ENCODE data around the gene CECR2. TPM values are rescaled to one million over a fixed set of nuclear protein-coding genes. Genes with fewer than 3 reads are reported as not detected.
A peak's percentile ranks its signal among the peaks of the same experiment; 100 is the strongest.

Gene CECR2
- total and polyA plus RNA-seq, 2 experiments from 2014 or later: 0.10 TPM; not detected in 1

- H4K20me1 ChIP-seq (ENCODE audit: insufficient read depth): no peaks in the 10 kb centered on the region
- TF ChIP-seq EZH2phosphoT487 (IDR thresholded peaks at IDR 0.05; ENCODE audit: insufficient read depth, low read depth): no peak
- no peaks in the 10 kb centered on the region for H3K9me2 ChIP-seq (ENCODE audit: insufficient read depth)
- 43 to 54% methylated on average over 13 of the region's 13 CpGs for WGBS, 2 experiments (ENCODE audit: low coverage in 1 of 2, low lambda C conversion rate in 2 of 2, missing lambda C conversion rate in 2 of 2)
- H3K36me3 ChIP-seq (ENCODE audit: low read depth): no peaks in the 10 kb centered on the region
- H3K9me3 ChIP-seq (ENCODE audit: low read depth): no peaks in the 10 kb centered on the region
- in situ Hi-C loops (cut with MboI): no loop called here
- no peak for DNase-seq
- no peak overlapping the region for H3K4me2 ChIP-seq (ENCODE audit: unreplicated experiment)
- no peak overlapping the region for H3K27ac ChIP-seq
- H3K9ac ChIP-seq: no peak overlapping the region
- peaks cover 53% of the 10 kb centered on the region for H3K27me3 ChIP-seq (replicated peaks; ENCODE audit: insufficient read depth)
- H3K4me1 ChIP-seq (ENCODE audit: insufficient read depth): no peaks in the 10 kb centered on the region
- H3F3A ChIP-seq (ENCODE audit: insufficient read depth): no peaks in the 10 kb centered on the region
- H3K79me2 ChIP-seq (ENCODE audit: insufficient read depth): no peaks in the 10 kb centered on the region
- no peak overlapping the region for H2AFZ ChIP-seq
- no peak overlapping the region for H3K4me3 ChIP-seq
Observed at GRCh38 chr22:17366329-17366728, 2.9 kb upstream of the CECR2 start.

- Histone ChIP-seq H3K36me3 (ENCODE audit: low read depth) (no peaks in the 10 kb centered on the region), H2AFZ (no peak overlapping the region), H3F3A (ENCODE audit: insufficient read depth) (no peaks in the 10 kb centered on the region), H3K27me3 (replicated peaks; ENCODE audit: insufficient read depth) (peaks cover 58% of the 10 kb centered on the region), H3K9ac (no peak overlapping the region), H3K4me3 (no peak overlapping the region), H4K20me1 (ENCODE audit: insufficient read depth) (no peaks in the 10 kb centered on the region), H3K4me2 (ENCODE audit: unreplicated experiment) (no peak overlapping the region), H3K27ac (no peak overlapping the region), H3K4me1 (ENCODE audit: insufficient read depth) (no peaks in the 10 kb centered on the region), H3K9me3 (ENCODE audit: low read depth) (no peaks in the 10 kb centered on the region), H3K9me2 (ENCODE audit: insufficient read depth) (no peaks in the 10 kb centered on the region), H3K79me2 (ENCODE audit: insufficient read depth) (no peaks in the 10 kb centered on the region)
- DNase-seq: no peak
- TF ChIP-seq EZH2phosphoT487 (IDR thresholded peaks at IDR 0.05; ENCODE audit: insufficient read depth, low read depth): no peak
- 9 to 12% methylated on average over 11 of the region's 11 CpGs for WGBS, 2 experiments (ENCODE audit: low coverage in 1 of 2, low lambda C conversion rate in 2 of 2, missing lambda C conversion rate in 2 of 2)
- in situ Hi-C loops (cut with MboI): no loop called here
Observed at GRCh38 chr22:17366830-17367229, 2.4 kb upstream of the CECR2 start.

GRCh38 chr22:17368144-17368543 is 1.1 kb upstream of the CECR2 start:
- no peak overlapping the region for H3K4me3 ChIP-seq
- 0 out of 2 replicates have a peak, but pooled peaks have one; percentile 62 for TF ChIP-seq EZH2phosphoT487 (IDR thresholded peaks at IDR 0.05; ENCODE audit: insufficient read depth, low read depth)
- TF ChIP-seq EZH2 (IDR thresholded peaks at IDR 0.05; ENCODE audit: insufficient read depth, poor library complexity, severe bottlenecking): peak; percentile 79
- no peaks in the 10 kb centered on the region for H3K9me3 ChIP-seq (ENCODE audit: low read depth)
- H3K79me2 ChIP-seq (ENCODE audit: insufficient read depth): no peaks in the 10 kb centered on the region
- no peak for DNase-seq
- in situ Hi-C loops (cut with MboI): no loop called here
- no peaks in the 10 kb centered on the region for H3K36me3 ChIP-seq (ENCODE audit: low read depth)
- H2AFZ ChIP-seq: no peak overlapping the region
- no peaks in the 10 kb centered on the region for H4K20me1 ChIP-seq (ENCODE audit: insufficient read depth)
- H3K27me3 ChIP-seq (replicated peaks; ENCODE audit: insufficient read depth): peaks cover 60% of the 10 kb centered on the region
- H3K4me1 ChIP-seq (ENCODE audit: insufficient read depth): no peaks in the 10 kb centered on the region
- 1 to 3% methylated on average over 7 of the region's 7 CpGs for WGBS, 2 experiments (ENCODE audit: low coverage in 1 of 2, low lambda C conversion rate in 2 of 2, missing lambda C conversion rate in 2 of 2)
- no peak overlapping the region for H3K4me2 ChIP-seq (ENCODE audit: unreplicated experiment)
- no peaks in the 10 kb centered on the region for H3F3A ChIP-seq (ENCODE audit: insufficient read depth)
- no peaks in the 10 kb centered on the region for H3K9me2 ChIP-seq (ENCODE audit: insufficient read depth)
- no peak overlapping the region for H3K27ac ChIP-seq
- H3K9ac ChIP-seq: no peak overlapping the region

GRCh38 chr22:17368554-17369438 is 464 bp upstream of the CECR2 start:
- Histone ChIP-seq H3K36me3 (ENCODE audit: low read depth) (no peaks in the 10 kb centered on the region), H4K20me1 (ENCODE audit: insufficient read depth) (no peaks in the 10 kb centered on the region), H3K79me2 (ENCODE audit: insufficient read depth) (no peaks in the 10 kb centered on the region), H3K4me1 (ENCODE audit: insufficient read depth) (no peaks in the 10 kb centered on the region), H3K27me3 (replicated peaks; ENCODE audit: insufficient read depth) (peaks cover 60% of the 10 kb centered on the region), H2AFZ (no peak overlapping the region), H3K9me2 (ENCODE audit: insufficient read depth) (no peaks in the 10 kb centered on the region), H3K9me3 (ENCODE audit: low read depth) (no peaks in the 10 kb centered on the region), H3K9ac (no peak overlapping the region), H3K4me3 (no peak overlapping the region), H3F3A (ENCODE audit: insufficient read depth) (no peaks in the 10 kb centered on the region), H3K27ac (no peak overlapping the region), H3K4me2 (ENCODE audit: unreplicated experiment) (no peak overlapping the region)
- 0 out of 2 replicates have a peak, but pooled peaks have one; percentile 5 for TF ChIP-seq EZH2phosphoT487 (IDR thresholded peaks at IDR 0.05; ENCODE audit: insufficient read depth, low read depth)
- TF ChIP-seq EZH2 (IDR thresholded peaks at IDR 0.05; ENCODE audit: insufficient read depth, poor library complexity, severe bottlenecking): peak; percentile 52
- 3% methylated on average over 34 to 44 of the region's 64 CpGs for WGBS, 2 experiments (ENCODE audit: low coverage in 1 of 2, low lambda C conversion rate in 2 of 2, missing lambda C conversion rate in 2 of 2)
- in situ Hi-C loops (cut with MboI): no loop called here
- DNase-seq: peak; percentile 7

Measured in GM23248 (cell line).